Fibroblast of the conjunctiva (primary cell): ENCODE data around the gene SLC6A17.

Experiments
- DNase-seq: peaks from one replicate; pipeline ENCODE4 v3.0.0-alpha.2; 2010; ENCODE audit warnings: low read depth

The SLC6A17 gene

DNA sequence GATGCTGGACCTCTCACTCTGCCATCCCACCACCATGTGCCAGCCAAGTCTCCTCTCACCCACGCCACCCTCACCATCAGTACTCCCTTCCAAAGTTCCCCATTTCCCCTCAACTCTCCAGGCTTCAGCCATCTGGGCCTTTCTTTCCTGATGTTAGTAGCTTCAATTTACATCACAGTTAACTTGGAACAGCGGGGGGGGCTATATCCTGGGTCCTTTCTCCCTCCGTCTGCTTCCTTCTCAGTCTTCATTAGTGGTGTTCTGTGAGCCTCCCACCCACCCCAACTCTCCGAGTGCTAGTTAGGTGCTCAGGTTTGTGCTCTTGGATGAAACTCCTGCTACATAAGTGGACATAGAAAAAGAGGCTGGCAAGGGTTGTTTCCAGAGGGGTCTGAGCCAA lies 91.8 kb downstream of the SLC6A17 start:
- DNase-seq, result no peak

DNA sequence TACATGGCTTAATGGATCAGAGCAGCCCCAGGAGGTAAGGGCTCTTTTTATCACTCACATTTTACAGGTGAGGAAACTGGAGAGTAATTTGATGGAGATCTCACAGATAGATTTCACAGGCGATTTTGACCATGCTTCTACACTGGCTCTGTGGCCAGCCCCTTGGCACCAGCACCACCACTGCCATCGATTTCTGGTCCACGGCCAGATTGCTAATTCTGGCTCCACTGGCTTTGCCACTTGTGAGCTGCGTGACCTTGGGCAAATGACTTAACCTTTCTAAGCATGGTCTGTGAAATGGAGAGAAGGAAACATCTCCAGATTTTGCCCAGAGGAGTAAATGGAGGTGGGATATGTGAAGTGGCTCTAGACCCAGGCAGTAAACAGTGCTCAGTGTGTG lies 92.4 kb downstream of the SLC6A17 start:
- no peak for DNase-seq

DNA sequence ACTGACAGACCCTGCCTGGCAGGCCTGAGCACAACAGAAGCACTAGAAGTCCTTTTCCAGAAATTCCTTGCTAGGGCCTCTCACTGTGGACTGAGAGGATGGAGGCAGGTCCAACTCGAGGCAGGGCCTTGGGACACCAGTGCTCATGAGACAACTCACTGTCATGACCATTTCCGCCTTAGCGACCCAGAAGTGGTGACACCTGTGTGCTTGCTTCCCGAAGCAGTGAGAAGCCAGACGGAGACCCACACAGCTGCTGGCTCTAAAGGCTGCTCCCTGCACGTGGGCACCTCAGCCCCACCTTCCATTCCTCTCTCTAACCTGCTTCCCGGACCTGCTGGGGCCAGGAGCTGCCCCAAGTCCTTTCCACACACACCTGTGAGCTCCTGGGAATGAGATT lies 92.9 kb downstream of the SLC6A17 start:
- DNase-seq, result no peak

DNA sequence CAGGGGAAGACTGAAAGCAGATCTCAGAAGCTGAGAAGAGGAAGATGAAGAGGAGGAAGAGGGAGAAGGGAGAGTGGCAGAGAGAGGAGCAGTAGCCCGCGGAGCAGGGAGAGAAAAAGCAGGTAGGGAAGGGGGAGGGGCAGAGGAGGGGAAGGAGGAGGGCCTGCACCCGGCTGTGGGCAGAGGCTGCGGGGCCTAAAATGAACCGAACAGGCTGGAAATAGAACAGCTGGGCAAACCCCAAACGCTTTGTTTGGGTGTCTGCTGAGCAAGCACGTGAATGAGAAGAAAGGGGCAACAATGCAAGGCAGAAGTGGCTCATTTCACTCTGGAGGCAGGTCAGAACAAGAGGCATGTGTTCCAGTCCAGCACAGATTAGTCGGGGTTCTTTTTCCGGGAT lies 93.3 kb downstream of the SLC6A17 start:
- no peak for DNase-seq

DNA sequence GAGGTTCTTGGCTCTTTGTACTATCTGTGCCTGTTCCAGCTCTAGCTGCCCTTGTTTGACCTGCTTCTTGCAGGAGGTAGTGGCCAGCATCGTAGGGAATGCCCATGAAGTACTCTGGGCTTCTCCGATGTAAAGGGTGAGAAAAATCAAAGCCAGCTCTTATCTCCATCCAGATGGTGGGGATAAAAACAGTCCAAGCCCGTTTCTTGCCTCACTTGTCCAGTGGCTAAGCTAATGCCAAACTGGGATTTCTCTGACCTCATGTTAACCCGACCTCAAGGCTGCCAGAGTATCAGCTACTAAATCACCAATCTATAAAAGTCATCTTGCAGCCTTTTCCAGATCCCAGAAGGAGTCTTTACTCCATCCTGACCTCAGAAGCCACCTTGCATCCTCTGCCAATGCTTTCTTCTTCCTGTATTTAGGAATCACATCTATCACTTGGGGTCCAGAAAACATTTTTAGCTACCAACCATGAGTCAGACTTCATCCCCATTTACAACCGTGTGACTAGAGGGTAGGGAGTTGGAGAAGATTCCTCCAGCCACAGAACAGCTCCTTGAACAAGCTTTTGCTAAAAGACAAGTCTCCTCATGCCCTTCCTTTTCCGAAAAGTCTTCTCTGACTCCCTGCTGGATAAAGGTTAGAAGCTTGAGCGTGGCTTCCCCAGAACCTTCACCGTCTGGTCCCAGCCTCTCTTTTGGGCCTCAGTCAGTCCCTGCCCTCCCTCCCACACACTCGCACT lies 95.8 kb downstream of the SLC6A17 start:
- DNase-seq, result no peak

DNA sequence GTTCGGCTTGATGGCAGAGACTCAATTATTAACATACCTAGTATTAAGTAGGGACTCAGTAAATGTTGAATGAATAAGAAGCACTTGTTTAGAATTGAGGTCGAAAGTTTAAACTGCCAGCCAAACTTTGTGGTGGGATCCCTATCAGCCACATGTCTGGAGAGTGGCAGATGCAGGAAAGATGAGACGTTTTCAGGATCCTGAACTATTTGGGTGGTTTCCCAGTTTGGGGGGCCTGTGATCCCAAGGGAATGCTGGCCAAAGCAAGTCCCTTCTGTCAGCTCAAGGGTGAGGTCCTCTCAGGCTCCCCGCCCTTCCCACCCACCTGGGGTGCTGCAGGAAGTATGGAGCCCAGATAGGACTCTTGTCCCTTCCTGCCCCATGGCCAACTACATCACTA lies 98.5 kb downstream of the SLC6A17 start:
- DNase-seq, result no peak

DNA sequence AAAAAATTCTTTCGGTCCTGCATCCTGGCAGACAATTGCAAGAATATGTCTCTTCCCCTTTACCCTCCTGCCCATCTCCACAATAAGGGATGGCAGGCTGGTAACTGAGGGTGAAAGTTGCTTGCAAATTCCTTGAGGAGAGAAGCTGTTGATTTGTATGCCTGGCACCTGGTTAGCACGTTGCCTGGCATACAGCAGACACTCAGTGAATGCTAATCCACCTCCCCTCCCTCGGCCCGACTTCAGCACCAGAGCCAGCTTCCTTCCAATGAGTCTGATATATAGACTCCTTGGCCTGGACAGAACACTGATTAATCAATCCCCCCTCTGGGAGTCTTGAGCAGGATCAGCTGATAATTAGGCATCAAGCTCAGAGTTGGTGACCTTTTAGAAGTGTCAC lies 99.0 kb downstream of the SLC6A17 start:
- no peak for DNase-seq

DNA sequence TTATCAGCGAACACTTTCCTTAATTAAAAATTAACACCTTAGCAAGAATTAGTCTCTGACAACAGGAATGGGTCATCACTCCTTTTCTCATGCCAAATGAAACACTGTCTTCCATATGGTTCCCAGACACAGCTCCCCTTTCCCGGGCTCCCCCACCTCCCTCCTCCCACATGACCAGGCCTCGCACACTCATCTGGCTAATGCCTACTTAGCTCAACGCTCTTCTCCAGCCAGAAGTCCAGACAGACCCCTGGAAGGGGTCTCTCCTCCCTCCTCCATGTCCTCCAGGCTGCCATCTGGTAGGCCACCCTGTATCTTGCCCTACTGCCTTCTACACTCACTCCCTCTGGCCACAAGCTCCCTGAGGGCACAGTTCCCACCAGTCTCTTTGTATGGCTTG lies 99.7 kb downstream of the SLC6A17 start:
- no peak for DNase-seq

DNA sequence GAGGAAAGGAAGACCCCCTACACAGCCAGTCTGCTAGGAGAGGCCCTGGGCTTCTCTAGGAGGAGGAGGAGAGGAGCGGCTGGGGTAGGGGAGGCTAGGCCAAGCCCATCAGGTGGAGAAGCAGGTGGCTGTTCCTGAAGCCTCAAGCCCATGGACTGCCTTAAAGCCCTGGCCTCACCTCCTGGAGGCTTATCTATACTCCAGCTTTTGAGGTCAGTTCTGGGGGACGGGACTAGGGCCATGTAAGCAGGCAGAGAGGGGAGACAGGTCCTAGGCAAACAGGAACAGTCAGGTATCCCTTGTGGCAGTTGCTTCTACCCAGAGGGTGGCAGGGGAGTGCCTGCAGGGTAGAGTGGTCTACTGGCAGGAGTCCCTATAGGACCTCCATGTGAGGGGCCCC lies 100.5 kb downstream of the SLC6A17 start:
- DNase-seq, result no peak
